ENCODE results near the gene GUCY1A2.
"Not testable (repeated sequence)": the region's sequence is repeated elsewhere in the genome, so short reads cannot be mapped to it uniquely, and the experiment has no call there.

The GUCY1A2 gene, protein sequence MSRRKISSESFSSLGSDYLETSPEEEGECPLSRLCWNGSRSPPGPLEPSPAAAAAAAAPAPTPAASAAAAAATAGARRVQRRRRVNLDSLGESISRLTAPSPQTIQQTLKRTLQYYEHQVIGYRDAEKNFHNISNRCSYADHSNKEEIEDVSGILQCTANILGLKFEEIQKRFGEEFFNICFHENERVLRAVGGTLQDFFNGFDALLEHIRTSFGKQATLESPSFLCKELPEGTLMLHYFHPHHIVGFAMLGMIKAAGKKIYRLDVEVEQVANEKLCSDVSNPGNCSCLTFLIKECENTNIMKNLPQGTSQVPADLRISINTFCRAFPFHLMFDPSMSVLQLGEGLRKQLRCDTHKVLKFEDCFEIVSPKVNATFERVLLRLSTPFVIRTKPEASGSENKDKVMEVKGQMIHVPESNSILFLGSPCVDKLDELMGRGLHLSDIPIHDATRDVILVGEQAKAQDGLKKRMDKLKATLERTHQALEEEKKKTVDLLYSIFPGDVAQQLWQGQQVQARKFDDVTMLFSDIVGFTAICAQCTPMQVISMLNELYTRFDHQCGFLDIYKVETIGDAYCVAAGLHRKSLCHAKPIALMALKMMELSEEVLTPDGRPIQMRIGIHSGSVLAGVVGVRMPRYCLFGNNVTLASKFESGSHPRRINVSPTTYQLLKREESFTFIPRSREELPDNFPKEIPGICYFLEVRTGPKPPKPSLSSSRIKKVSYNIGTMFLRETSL

DNA sequence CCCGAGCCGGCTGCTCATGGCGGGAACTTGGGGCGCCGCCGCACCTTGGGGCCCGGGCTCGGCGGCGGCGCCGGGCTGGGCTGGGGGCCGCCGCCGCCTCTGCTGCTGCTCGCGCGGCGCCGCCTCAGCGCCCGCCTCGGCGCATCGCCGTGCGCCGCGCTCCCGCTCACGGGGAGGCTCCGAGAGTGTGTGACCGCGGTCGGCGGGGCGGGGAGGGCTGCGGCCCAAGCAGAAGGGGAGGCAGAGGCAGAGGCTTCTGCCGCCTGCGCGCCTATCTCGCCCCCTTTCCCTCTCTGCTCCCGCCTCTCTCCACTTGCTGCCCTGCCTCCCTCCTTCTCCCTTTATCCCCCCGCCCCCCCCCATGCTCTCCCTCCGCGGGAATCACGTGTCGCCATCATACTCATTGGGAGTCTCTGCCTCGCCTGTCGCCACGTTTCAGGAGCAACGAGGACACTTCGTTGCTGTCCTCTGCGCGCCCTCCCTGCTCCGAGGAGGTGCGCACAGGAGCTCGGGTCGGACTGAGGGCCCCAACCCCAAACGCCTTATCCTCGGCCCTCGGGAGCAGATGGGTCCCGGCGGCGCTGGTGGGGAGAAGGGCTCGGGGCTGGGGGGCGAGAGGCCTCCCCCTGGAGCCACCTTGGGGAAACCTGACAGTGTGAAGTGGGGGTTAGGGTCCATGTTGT is at the start of gene GUCY1A2:
Gene GUCY1A2, minus strand, starts transcription at position 258 of the 683 bp plus-strand sequence. CDS start 421 bp downstream, outside the sequence.
- peak within 1 kb of the TSS; percentile 58 for H3K4me3 ChIP-seq (replicated peaks; ENCODE audit: low read depth, low read length)

DNA sequence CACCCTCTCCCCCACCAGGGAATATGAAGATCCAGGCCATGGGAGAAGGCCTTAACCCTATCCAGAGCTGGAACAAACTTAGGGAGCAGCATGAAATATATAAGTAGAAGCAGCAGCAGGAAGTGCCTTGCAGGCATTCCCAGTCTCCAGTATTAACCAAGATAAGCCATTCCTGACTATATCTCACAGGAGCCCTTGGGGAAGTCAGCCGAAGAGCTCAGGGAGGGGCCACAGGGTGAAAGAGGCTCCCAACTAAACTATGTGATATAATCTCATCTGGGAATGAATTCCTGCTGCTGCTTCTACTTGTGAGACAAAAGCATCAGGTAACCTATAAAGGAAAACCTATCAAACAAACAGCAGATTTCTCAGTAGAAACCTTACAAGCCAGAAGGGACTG is 36.1 kb upstream of the GUCY1A2 start:
- TF ChIP-seq, protein P1, sequence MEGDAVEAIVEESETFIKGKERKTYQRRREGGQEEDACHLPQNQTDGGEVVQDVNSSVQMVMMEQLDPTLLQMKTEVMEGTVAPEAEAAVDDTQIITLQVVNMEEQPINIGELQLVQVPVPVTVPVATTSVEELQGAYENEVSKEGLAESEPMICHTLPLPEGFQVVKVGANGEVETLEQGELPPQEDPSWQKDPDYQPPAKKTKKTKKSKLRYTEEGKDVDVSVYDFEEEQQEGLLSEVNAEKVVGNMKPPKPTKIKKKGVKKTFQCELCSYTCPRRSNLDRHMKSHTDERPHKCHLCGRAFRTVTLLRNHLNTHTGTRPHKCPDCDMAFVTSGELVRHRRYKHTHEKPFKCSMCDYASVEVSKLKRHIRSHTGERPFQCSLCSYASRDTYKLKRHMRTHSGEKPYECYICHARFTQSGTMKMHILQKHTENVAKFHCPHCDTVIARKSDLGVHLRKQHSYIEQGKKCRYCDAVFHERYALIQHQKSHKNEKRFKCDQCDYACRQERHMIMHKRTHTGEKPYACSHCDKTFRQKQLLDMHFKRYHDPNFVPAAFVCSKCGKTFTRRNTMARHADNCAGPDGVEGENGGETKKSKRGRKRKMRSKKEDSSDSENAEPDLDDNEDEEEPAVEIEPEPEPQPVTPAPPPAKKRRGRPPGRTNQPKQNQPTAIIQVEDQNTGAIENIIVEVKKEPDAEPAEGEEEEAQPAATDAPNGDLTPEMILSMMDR (IDR thresholded peaks at IDR 0.05; ENCODE audit: low read length, missing control alignments): no peak
- DNase-seq (ENCODE audit: low read depth): no peak
- H3K4me3 ChIP-seq (replicated peaks; ENCODE audit: low read depth, low read length): no peak overlapping the region

More for the DNA sequence above, at the start of gene GUCY1A2:
- DNase-seq (ENCODE audit: low read depth): no peak
- TF ChIP-seq, protein P1 (IDR thresholded peaks at IDR 0.05; ENCODE audit: low read length, missing control alignments): no peak

DNA sequence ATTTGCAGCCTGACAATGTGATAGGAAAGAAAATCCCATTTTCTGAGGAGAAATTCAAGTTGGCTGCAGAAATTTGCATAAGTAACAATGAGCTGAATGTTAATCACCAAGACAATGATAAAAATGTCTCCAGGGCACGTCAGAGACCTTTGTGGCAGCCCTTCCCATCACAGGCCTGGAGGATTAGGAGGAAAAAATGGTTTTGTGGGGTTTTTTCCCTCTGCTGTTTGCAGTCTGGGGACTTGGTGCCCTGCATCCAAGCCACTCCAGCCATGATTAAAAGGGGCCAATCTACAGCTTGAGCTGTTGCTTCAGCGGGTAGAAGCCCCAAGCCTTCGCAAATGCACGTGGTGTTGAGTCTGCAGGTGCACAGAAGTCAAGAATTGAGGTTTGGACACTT is 33.1 kb upstream of the GUCY1A2 start:
- DNase-seq (ENCODE audit: low read depth); H3K4me3 ChIP-seq (replicated peaks; ENCODE audit: low read depth, low read length): not testable (repeated sequence)

DNA sequence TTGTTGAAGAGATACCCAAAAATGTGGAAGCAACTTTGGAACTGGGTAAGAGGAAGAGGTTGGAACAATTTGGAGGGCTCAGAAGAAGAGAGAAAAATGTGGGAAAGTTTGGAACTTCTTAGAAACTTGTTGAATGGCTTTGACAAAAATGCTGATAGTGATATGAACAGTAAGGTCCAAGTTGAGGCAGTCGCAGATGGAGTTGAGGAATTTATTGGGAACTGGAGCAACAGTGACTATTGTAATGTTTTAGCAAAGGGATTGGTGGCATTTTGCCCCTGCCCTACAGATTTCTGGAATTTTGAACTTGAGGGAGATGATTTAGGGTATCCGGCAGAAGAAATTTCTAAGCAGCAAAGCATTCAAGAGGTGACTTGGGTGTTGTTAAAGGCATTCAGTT is 32.6 kb upstream of the GUCY1A2 start:
- DNase-seq (ENCODE audit: low read depth); H3K4me3 ChIP-seq (replicated peaks; ENCODE audit: low read depth, low read length): not testable (repeated sequence)

DNA sequence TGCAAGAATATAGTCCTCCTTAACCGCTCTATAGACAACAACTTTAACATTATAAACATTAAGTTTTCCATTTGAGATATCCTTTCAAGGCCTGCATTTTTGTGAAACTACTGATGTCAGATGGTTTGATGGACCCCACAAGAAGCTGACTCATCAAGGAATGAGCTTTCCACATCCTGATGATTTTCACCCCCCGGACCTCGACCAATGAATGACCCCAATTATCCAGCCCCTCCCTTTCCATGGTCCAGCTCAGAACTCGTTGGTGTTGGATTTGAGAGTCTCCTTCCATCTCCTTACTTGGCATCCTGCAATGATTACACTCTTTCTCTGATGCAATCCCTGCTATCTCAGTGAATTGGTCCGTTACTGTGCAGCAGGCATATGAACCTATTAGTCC is 31.8 kb upstream of the GUCY1A2 start:
- no peak overlapping the region for H3K4me3 ChIP-seq (replicated peaks; ENCODE audit: low read depth, low read length)
- TF ChIP-seq, protein P1 (IDR thresholded peaks at IDR 0.05; ENCODE audit: low read length, missing control alignments): no peak
- DNase-seq (ENCODE audit: low read depth): no peak

DNA sequence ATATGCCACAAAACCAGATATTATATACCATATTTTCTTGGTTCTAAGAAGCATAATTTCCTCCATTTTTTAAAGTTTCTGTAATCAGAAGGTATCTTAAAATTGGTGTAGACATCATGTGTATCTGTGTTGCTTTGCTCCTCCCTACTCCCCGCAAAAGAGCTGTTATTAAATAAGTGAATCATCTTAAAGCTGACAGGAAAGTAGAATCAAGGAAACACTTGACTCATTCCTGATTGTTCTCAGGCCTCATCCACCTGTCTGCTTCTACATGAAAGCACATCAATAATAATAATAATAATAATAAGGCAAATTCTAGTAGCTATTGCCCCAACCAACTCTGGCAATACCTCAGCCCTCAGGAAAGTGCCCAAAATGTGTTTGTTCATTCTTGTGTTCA is 26.2 kb upstream of the GUCY1A2 start:
- DNase-seq (ENCODE audit: low read depth): peak; percentile 8
- TF ChIP-seq, protein P1 (IDR thresholded peaks at IDR 0.05; ENCODE audit: low read length, missing control alignments): no peak

DNA sequence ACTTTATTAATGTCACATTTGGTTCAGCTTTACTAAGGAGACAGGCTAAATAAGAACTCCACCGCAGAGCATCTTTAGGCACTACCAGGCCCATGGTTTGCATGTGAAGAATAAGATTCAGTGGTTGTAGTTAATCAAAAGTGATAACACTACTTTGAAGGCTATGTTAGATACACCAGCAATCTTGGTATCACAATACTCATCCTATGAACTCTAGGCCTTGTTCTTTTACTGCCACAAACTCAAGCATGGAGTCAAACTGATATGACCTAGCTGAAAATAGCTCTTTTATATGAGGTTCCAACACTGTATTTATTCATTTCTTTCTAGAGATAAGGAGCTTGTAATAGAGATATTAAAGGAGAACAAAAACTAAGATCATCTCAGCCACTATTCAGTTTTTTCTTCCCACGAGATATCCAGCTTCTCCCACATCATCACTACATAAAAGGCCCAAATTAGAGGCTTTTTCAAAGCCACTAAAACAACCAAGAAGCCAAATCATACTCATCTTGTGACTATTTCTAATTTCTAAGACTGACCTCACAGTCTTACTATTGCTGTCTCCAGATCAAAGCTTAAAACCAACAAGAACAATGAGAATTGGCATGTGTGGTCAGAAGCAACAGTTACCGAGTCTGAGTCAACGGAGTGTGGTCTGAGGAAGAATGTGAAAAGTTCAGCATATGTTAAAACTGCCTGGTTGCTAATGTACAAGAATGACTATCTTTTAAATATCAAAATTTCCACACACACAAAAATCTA is 25.1 kb upstream of the GUCY1A2 start:
- TF ChIP-seq, protein P1 (IDR thresholded peaks at IDR 0.05; ENCODE audit: low read length, missing control alignments): no peak
- peak; percentile 94 for DNase-seq (ENCODE audit: low read depth)
- no peak overlapping the region for H3K4me3 ChIP-seq (replicated peaks; ENCODE audit: low read depth, low read length)

More for the DNA sequence above, 26.2 kb upstream of the GUCY1A2 start:
- no peak overlapping the region for H3K4me3 ChIP-seq (replicated peaks; ENCODE audit: low read depth, low read length)
